Activated CD8-positive, alpha-beta T cell treated with anti-CD3 and anti-CD28 coated beads for 36 hours (primary cell): ENCODE data around the gene CCDC3. TPM values are rescaled to one million over a fixed set of nuclear protein-coding genes. Genes with fewer than 3 reads are reported as not detected.

Source experiments
- ATAC-seq: fragments of 200-7000 bp; cut with Tn5 transposase; one replicate; pipeline ENCODE4 v1.10.0; 2021; ENCODE audit warnings: mild to moderate bottlenecking, moderate library complexity
- CTCF ChIA-PET: fragments of 350-600 bp; sonication (Branson Sonifier 250); formaldehyde crosslinking; loops from one replicate; lab custom pipeline; 2021; ENCODE audit warnings: antibody characterized with exemption; lab: Charles Lee
- POLR2A ChIA-PET: fragments of 350-600 bp; sonication (Branson Sonifier 250); formaldehyde crosslinking; loops from one replicate; lab custom pipeline; 2021; ENCODE audit warnings: antibody characterized with exemption; lab: Charles Lee
- DNase-seq: peaks from one replicate; pipeline ENCODE4 v3.0.0-alpha.2; 2020
- H3K27ac Mint-ChIP-seq: one replicate; pipeline ENCODE4 v1.8.0; 2021; ENCODE audit warnings: mild to moderate bottlenecking, mixed read lengths
- H3K27me3 Mint-ChIP-seq: one replicate; pipeline ENCODE4 v1.8.0; 2021; ENCODE audit warnings: mixed read lengths
- H3K36me3 Mint-ChIP-seq: one replicate; pipeline ENCODE4 v1.8.0; 2021; ENCODE audit warnings: low read depth, mixed read lengths
- H3K4me1 Mint-ChIP-seq: one replicate; pipeline ENCODE4 v1.8.0; 2021; ENCODE audit warnings: low read depth, mixed read lengths
- H3K4me3 Mint-ChIP-seq: one replicate; pipeline ENCODE4 v1.8.0; 2021; ENCODE audit warnings: mild to moderate bottlenecking, moderate library complexity, mixed read lengths
- H3K9me3 Mint-ChIP-seq: one replicate; pipeline ENCODE4 v1.8.0; 2021; ENCODE audit warnings: mixed read lengths
- intact Hi-C: fragments of 100-400 bp; cut with micrococcal nuclease; formaldehyde crosslinking; loops from one replicate; pipeline ENCODE4 v1.10.0; 2022
- total RNA-seq, 2 experiments: library from RNA; stranded (reverse); gene quantifications; one replicate each; pipeline ENCODE4 v1.2.3, GENCODE V29; 2021
- TF ChIP-seq, protein P1 (sequence below): fragments of 200-600 bp; IDR thresholded peaks from one replicate; pipeline ENCODE4 v1.8.0; 2022; ENCODE audit warnings: antibody characterized with exemption, mild to moderate bottlenecking

The CCDC3 gene
- total RNA-seq, 2 experiments from 2014 or later = not detected

DNA sequence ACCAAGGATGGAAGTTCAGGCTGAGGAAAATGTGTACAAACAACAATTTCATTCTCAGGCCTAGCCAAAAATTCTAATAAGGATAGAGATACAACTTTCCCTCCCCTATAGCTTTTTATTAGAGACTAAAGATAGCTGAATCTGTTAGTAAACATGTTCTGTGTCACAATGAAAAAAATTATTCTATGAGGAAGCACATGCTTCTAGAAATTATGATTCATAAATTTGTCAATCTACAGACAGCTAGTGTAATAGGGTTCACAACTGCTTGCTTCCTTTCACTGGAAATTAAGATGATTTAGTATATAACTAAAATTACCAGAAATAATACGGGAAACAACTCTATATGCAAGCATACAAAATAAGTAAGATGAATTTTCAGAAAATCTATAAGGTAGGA, 56.6 kb downstream of the CCDC3 start:
- POLR2A ChIA-PET = no interaction called here
- DNase-seq = no peak
- CTCF ChIA-PET = no interaction called here
- intact Hi-C loops = no loop called here
- peaks cover 2% of the 10 kb centered on the region for H3K27me3 Mint-ChIP-seq
- ATAC-seq = no peak
- H3K4me1 Mint-ChIP-seq = no peaks in the 10 kb centered on the region
- H3K27ac Mint-ChIP-seq = no peak overlapping the region
- H3K36me3 Mint-ChIP-seq = no peaks in the 10 kb centered on the region
- TF ChIP-seq, protein P1, sequence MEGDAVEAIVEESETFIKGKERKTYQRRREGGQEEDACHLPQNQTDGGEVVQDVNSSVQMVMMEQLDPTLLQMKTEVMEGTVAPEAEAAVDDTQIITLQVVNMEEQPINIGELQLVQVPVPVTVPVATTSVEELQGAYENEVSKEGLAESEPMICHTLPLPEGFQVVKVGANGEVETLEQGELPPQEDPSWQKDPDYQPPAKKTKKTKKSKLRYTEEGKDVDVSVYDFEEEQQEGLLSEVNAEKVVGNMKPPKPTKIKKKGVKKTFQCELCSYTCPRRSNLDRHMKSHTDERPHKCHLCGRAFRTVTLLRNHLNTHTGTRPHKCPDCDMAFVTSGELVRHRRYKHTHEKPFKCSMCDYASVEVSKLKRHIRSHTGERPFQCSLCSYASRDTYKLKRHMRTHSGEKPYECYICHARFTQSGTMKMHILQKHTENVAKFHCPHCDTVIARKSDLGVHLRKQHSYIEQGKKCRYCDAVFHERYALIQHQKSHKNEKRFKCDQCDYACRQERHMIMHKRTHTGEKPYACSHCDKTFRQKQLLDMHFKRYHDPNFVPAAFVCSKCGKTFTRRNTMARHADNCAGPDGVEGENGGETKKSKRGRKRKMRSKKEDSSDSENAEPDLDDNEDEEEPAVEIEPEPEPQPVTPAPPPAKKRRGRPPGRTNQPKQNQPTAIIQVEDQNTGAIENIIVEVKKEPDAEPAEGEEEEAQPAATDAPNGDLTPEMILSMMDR = no peak
- no peaks in the 10 kb centered on the region for H3K9me3 Mint-ChIP-seq
- no peak overlapping the region for H3K4me3 Mint-ChIP-seq

DNA sequence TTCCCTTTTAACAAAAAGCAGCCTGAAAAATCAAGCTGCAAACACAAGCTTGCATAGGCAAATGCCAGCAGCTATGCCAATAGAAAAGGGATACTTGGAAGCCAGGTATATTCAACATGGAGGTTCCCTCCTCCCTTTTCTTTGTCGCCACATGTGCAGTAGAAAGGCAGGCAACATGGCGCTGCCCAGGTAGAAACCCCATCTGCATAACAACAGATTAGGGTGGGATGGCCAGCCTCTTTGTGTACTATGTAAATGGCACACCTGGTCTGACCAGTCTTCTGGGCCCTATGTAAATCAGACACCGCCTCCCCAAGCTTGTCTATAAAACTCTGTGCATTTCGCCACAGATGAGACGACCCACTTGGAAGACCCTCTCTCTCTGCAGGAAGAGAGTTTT, 58.1 kb downstream of the CCDC3 start:
- Mint-ChIP-seq H3K27ac (no peak overlapping the region), H3K9me3 (no peaks in the 10 kb centered on the region), H3K27me3 (peaks cover 6% of the 10 kb centered on the region), H3K4me3 (no peak overlapping the region), H3K4me1 (no peaks in the 10 kb centered on the region), H3K36me3 (no peaks in the 10 kb centered on the region)
- ChIA-PET CTCF (no interaction called here), POLR2A (no interaction called here)
- TF ChIP-seq, protein P1 = no peak
- DNase-seq (no peak), ATAC-seq (no peak)
- intact Hi-C loops = no loop called here

GRCh38 chr10:12941966-12942365, 59.5 kb downstream of the CCDC3 start:
- no peak for DNase-seq
- H3K9me3 Mint-ChIP-seq = no peaks in the 10 kb centered on the region
- H3K36me3 Mint-ChIP-seq = no peaks in the 10 kb centered on the region
- intact Hi-C loops = no loop called here
- TF ChIP-seq, protein P1 = no peak
- H3K4me1 Mint-ChIP-seq = no peaks in the 10 kb centered on the region
- no peak overlapping the region for H3K4me3 Mint-ChIP-seq
- peaks cover 8% of the 10 kb centered on the region for H3K27me3 Mint-ChIP-seq
- no peak for ATAC-seq
- ChIA-PET CTCF (no interaction called here), POLR2A (interaction anchor here (0.6 kb wide), 1 partner anchor 9 kb away, joined by 4 read pairs; no protein-coding TSS in a partner anchor)
- H3K27ac Mint-ChIP-seq = no peak overlapping the region

DNA sequence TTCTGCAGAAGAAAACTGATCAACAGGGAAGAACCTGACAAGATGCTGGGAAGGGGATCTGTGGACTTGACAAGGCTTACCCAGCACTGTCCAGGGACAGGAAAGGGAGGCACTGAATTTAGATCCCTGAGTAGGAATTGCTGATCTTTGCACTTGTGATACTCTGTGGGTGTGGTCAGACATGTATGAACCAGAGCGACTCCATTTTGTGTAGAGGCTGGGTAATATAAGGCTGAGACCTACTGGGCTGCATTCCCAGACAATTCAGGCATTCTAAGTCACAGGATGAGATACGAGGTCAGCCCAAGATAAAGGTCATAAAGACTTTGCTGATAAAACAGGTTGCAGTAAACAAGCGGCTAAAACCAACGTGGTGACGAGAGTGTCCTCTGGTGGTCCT, 60.7 kb downstream of the CCDC3 start:
- no peak overlapping the region for H3K27ac Mint-ChIP-seq
- no peak overlapping the region for H3K4me3 Mint-ChIP-seq
- TF ChIP-seq, protein P1 = no peak
- ChIA-PET POLR2A (interaction anchor here (0.5 kb wide), 1 partner anchor 27 kb away, joined by 3 read pairs; no protein-coding TSS in a partner anchor), CTCF (no interaction called here)
- H3K36me3 Mint-ChIP-seq = no peaks in the 10 kb centered on the region
- H3K27me3 Mint-ChIP-seq = peaks cover 8% of the 10 kb centered on the region
- no peaks in the 10 kb centered on the region for H3K4me1 Mint-ChIP-seq
- DNase-seq (no peak), ATAC-seq (no peak)
- H3K9me3 Mint-ChIP-seq = no peaks in the 10 kb centered on the region
- intact Hi-C loops = no loop called here

- H3K4me3 Mint-ChIP-seq = no peak overlapping the region
- no peak overlapping the region for H3K27ac Mint-ChIP-seq
- no peaks in the 10 kb centered on the region for H3K4me1 Mint-ChIP-seq
- DNase-seq (no peak), ATAC-seq (no peak)
- intact Hi-C loops = no loop called here
- ChIA-PET CTCF (interaction anchor here (1.0 to 1.2 kb wide), 2 partner anchors 10 to 36 kb away, joined by 3 read pairs; no protein-coding TSS in a partner anchor), POLR2A (no interaction called here)
- no peaks in the 10 kb centered on the region for H3K9me3 Mint-ChIP-seq
- TF ChIP-seq, protein P1 = no peak
- H3K36me3 Mint-ChIP-seq = no peaks in the 10 kb centered on the region
- peaks cover 8% of the 10 kb centered on the region for H3K27me3 Mint-ChIP-seq
Measured at GRCh38 chr10:12938271-12938670, 63.2 kb downstream of the CCDC3 start.
